SK-N-SH treated with all-trans-retinoic acid at 6 μM for 48 hours (cell line): ENCODE results near the gene FARSB.

ENCODE experiments used
- ATAC-seq: fragments of 200-7000 bp; cut with Tn5 transposase; 3 replicates; pipeline ENCODE4 v1.9.1; 2020; ENCODE audit warnings: mild to moderate bottlenecking, moderate library complexity
- ARNTL ChIP-seq: fragments of 450-650 bp; formaldehyde crosslinking; IDR thresholded peaks from 2 replicates; pipeline ENCODE4 v1.5.0; 2020; ENCODE audit warnings: low read depth, mild to moderate bottlenecking, moderate library complexity, borderline replicate concordance
- BACH2 ChIP-seq: fragments of 250-450 bp; sonication (Bioruptor Pico); IDR thresholded peaks from 2 replicates; pipeline ENCODE4 v1.9.0; 2021; ENCODE audit warnings: mild to moderate bottlenecking, borderline replicate concordance
- CREB5 ChIP-seq: fragments of 250-450 bp; sonication (Bioruptor Pico); IDR thresholded peaks from 2 replicates; pipeline ENCODE4 v1.5.1; 2020; ENCODE audit warnings: low read depth, mild to moderate bottlenecking, moderate library complexity
- CSDC2 ChIP-seq: fragments of 250-450 bp; sonication (Bioruptor Pico); IDR thresholded peaks from 2 replicates; pipeline ENCODE4 v1.5.0; 2020; ENCODE audit warnings: mild to moderate bottlenecking, moderate library complexity
- CSRNP3 ChIP-seq: fragments of 250-450 bp; sonication (Bioruptor Pico); IDR thresholded peaks from 2 replicates; pipeline ENCODE4 v1.5.1; 2021; ENCODE audit warnings: mild to moderate bottlenecking, moderate library complexity
- ESRRG ChIP-seq: fragments of 250-450 bp; sonication (Bioruptor Pico); IDR thresholded peaks from 2 replicates; pipeline ENCODE4 v1.6.1; 2021; ENCODE audit warnings: mild to moderate bottlenecking
- GLIS3 ChIP-seq: fragments of 250-450 bp; sonication (Bioruptor Pico); IDR thresholded peaks from 2 replicates; pipeline ENCODE4 v1.5.0; 2020; ENCODE audit warnings: mild to moderate bottlenecking, moderate library complexity
- ISL1 ChIP-seq: fragments of 250-450 bp; sonication (Bioruptor Pico); IDR thresholded peaks from 2 replicates; pipeline ENCODE4 v2.1.2; 2022; ENCODE audit warnings: mild to moderate bottlenecking, moderate library complexity
- OSR1 ChIP-seq: fragments of 250-450 bp; sonication (Bioruptor Pico); IDR thresholded peaks from 2 replicates; pipeline ENCODE4 v1.8.0; 2022; ENCODE audit warnings: moderate library complexity, mild to moderate bottlenecking, inconsistent platforms
- PATZ1 ChIP-seq: fragments of 250-450 bp; sonication (Bioruptor Pico); IDR thresholded peaks from 2 replicates; pipeline ENCODE4 v1.8.0; 2020; ENCODE audit warnings: mild to moderate bottlenecking, moderate library complexity, borderline replicate concordance
- POU6F1 ChIP-seq: fragments of 250-450 bp; sonication (Bioruptor Pico); IDR thresholded peaks from 2 replicates; pipeline ENCODE4 v1.8.0; 2021; ENCODE audit warnings: low read depth, mild to moderate bottlenecking, moderate library complexity, borderline replicate concordance
- PPARA ChIP-seq: fragments of 250-450 bp; sonication (Bioruptor Pico); IDR thresholded peaks from 2 replicates; pipeline ENCODE4 v1.5.0; 2020; ENCODE audit warnings: mild to moderate bottlenecking, borderline replicate concordance
- RARB ChIP-seq: fragments of 250-450 bp; sonication (Bioruptor Pico); IDR thresholded peaks from 2 replicates; pipeline ENCODE4 v1.8.0; 2021; ENCODE audit warnings: mild to moderate bottlenecking, moderate library complexity
- SNAI2 ChIP-seq: fragments of 250-450 bp; sonication (Bioruptor Pico); IDR thresholded peaks from 2 replicates; pipeline ENCODE4 v1.5.0; 2020; ENCODE audit warnings: mild to moderate bottlenecking, moderate library complexity
- TCF4 ChIP-seq: fragments of 250-450 bp; sonication (Bioruptor Pico); IDR thresholded peaks from 2 replicates; pipeline ENCODE4 v1.8.0; 2021; ENCODE audit warnings: mild to moderate bottlenecking, moderate library complexity, borderline replicate concordance
- TOX ChIP-seq: fragments of 250-450 bp; sonication (Bioruptor Pico); IDR thresholded peaks from 2 replicates; pipeline ENCODE4 v1.8.0; 2021; ENCODE audit warnings: mild to moderate bottlenecking, moderate library complexity, borderline replicate concordance
- TSHZ2 ChIP-seq: fragments of 250-450 bp; sonication (Bioruptor Pico); IDR thresholded peaks from 2 replicates; pipeline ENCODE4 v1.5.0; 2020; ENCODE audit warnings: mild to moderate bottlenecking, moderate library complexity
- ZC3H10 ChIP-seq: fragments of 250-450 bp; sonication (Bioruptor Pico); IDR thresholded peaks from 2 replicates; pipeline ENCODE4 v1.5.1; 2021; ENCODE audit warnings: mild to moderate bottlenecking, moderate library complexity
- ZFP3 ChIP-seq: fragments of 250-450 bp; sonication (Bioruptor Pico); IDR thresholded peaks from 2 replicates; pipeline ENCODE4 v1.5.0; 2020; ENCODE audit warnings: mild to moderate bottlenecking, moderate library complexity
- ZFP30 ChIP-seq: fragments of 450-650 bp; formaldehyde crosslinking; IDR thresholded peaks from 2 replicates; pipeline ENCODE4 v1.5.0; 2022; ENCODE audit warnings: mild to moderate bottlenecking, moderate library complexity
- ZNF565 ChIP-seq: fragments of 450-650 bp; formaldehyde crosslinking; conservative IDR thresholded peaks from 2 replicates; pipeline ENCODE4 v1.5.0; 2020; ENCODE audit warnings: low read depth, mild to moderate bottlenecking, moderate library complexity
- ZNF70 ChIP-seq: fragments of 450-650 bp; formaldehyde crosslinking; IDR thresholded peaks from 2 replicates; pipeline ENCODE4 v1.5.0; 2020; ENCODE audit warnings: mild to moderate bottlenecking, moderate library complexity

FARSB gene

GRCh38 chr2:222637067-222637466, 18.8 kb downstream of the FARSB start:
- ATAC-seq, result no peak
- TF ChIP-seq GLIS3 (CRISPR knock-in tag) (no peak), ZFP30 (CRISPR knock-in tag) (no peak), ARNTL (no peak), SNAI2 (CRISPR knock-in tag) (no peak), TOX (CRISPR knock-in tag) (no peak), TCF4 (CRISPR knock-in tag) (no peak), ZNF565 (CRISPR knock-in tag) (no peak), ZFP3 (no peak), PPARA (no peak), PATZ1 (CRISPR knock-in tag) (no peak), CSRNP3 (no peak), BACH2 (no peak), CREB5 (no peak), ZC3H10 (no peak), ZNF70 (CRISPR knock-in tag) (no peak), POU6F1 (CRISPR knock-in tag) (no peak), OSR1 (CRISPR knock-in tag) (no peak), ESRRG (CRISPR knock-in tag) (no peak), ISL1 (no peak), CSDC2 (CRISPR knock-in tag) (no peak)

- TF ChIP-seq CSDC2 (CRISPR knock-in tag), result no peak
- no peak for TF ChIP-seq ISL1
- TF ChIP-seq BACH2, result no peak
- ATAC-seq, result no peak
Measured at GRCh38 chr2:222635295-222635694, 20.6 kb downstream of the FARSB start.

GRCh38 chr2:222627764-222628163, 28.1 kb downstream of the FARSB start:
- no peak for ATAC-seq
- TF ChIP-seq ZNF565 (CRISPR knock-in tag), result no peak
- TF ChIP-seq TSHZ2 (CRISPR knock-in tag), result no peak
- no peak for TF ChIP-seq CREB5
- no peak for TF ChIP-seq BACH2
- no peak for TF ChIP-seq TCF4 (CRISPR knock-in tag)
- no peak for TF ChIP-seq PATZ1 (CRISPR knock-in tag)
- no peak for TF ChIP-seq POU6F1 (CRISPR knock-in tag)
- no peak for TF ChIP-seq ZFP3
- TF ChIP-seq ZC3H10, result no peak
- no peak for TF ChIP-seq ARNTL
- no peak for TF ChIP-seq OSR1 (CRISPR knock-in tag)
- TF ChIP-seq TOX (CRISPR knock-in tag), result no peak
- TF ChIP-seq ZNF70 (CRISPR knock-in tag), result no peak
- TF ChIP-seq PPARA, result no peak
- TF ChIP-seq RARB (CRISPR knock-in tag), result no peak
- no peak for TF ChIP-seq CSDC2 (CRISPR knock-in tag)
- no peak for TF ChIP-seq GLIS3 (CRISPR knock-in tag)
- TF ChIP-seq ZFP30 (CRISPR knock-in tag), result no peak
